Effector memory CD8-positive, alpha-beta T cell (primary cell): ENCODE data around the gene CBFA2T3.

Experiments
- ATAC-seq: fragments of 150-1000 bp; cut with Tn5 transposase; replicated peaks from 2 replicates; pipeline ENCODE4 v1.10.0; 2021; ENCODE audit warnings: mild to moderate bottlenecking, moderate library complexity
- DNase-seq, 3 experiments: peaks; one replicate each; pipeline ENCODE4 v3.0.0; 2021
- H3K27ac Mint-ChIP-seq, 2 donors: one replicate each; pipeline ENCODE4 v1.8.0; 2022; ENCODE audit warnings: mild to moderate bottlenecking in 2 of 2, mixed read lengths in 2 of 2, moderate library complexity in 2 of 2
- H3K27me3 Mint-ChIP-seq, 2 donors: one replicate each; pipeline ENCODE4 v1.8.0; 2022; ENCODE audit warnings: mixed read lengths in 2 of 2
- H3K36me3 Mint-ChIP-seq: one replicate; pipeline ENCODE4 v1.8.0; 2022; ENCODE audit warnings: mild to moderate bottlenecking, moderate library complexity, mixed read lengths; ENCODE audit not compliant: insufficient read depth
- H3K4me1 Mint-ChIP-seq, 2 donors: one replicate each; pipeline ENCODE4 v1.8.0; 2022; ENCODE audit warnings: low read depth in 2 of 2, mixed read lengths in 2 of 2
- H3K4me3 Mint-ChIP-seq, 2 donors: one replicate each; pipeline ENCODE4 v1.8.0; 2022; ENCODE audit warnings: mild to moderate bottlenecking in 2 of 2, mixed read lengths in 2 of 2, moderate library complexity in 2 of 2
- H3K9me3 Mint-ChIP-seq, 2 donors: one replicate each; pipeline ENCODE4 v1.8.0; 2022; ENCODE audit warnings: mixed read lengths in 2 of 2

Gene CBFA2T3

GRCh38 chr16:88914750-88915368 is 62.1 kb downstream of the CBFA2T3 start:
- DNase-seq: no peak
- no peak for ATAC-seq
- no peaks in the 10 kb centered on the region for H3K36me3 Mint-ChIP-seq
- H3K4me1 Mint-ChIP-seq: no peaks in the 10 kb centered on the region
- no peak overlapping the region for H3K4me3 Mint-ChIP-seq
- peaks cover 13 to 37% of the 10 kb centered on the region in 2 donors for H3K27me3 Mint-ChIP-seq
- H3K27ac Mint-ChIP-seq: no peak overlapping the region
- H3K9me3 Mint-ChIP-seq: no peaks in the 10 kb centered on the region

- ATAC-seq (no peak), DNase-seq (no peak)
- H3K9me3 Mint-ChIP-seq: no peaks in the 10 kb centered on the region
- peaks cover 9 to 40% of the 10 kb centered on the region in 2 donors for H3K27me3 Mint-ChIP-seq
- H3K27ac Mint-ChIP-seq: peak overlapping the region in 1 of 2 donors; percentile 35
- H3K4me3 Mint-ChIP-seq: no peak overlapping the region
- H3K36me3 Mint-ChIP-seq: no peaks in the 10 kb centered on the region
- H3K4me1 Mint-ChIP-seq: no peaks in the 10 kb centered on the region
Observed at GRCh38 chr16:88913870-88914269, 63.1 kb downstream of the CBFA2T3 start.

DNA sequence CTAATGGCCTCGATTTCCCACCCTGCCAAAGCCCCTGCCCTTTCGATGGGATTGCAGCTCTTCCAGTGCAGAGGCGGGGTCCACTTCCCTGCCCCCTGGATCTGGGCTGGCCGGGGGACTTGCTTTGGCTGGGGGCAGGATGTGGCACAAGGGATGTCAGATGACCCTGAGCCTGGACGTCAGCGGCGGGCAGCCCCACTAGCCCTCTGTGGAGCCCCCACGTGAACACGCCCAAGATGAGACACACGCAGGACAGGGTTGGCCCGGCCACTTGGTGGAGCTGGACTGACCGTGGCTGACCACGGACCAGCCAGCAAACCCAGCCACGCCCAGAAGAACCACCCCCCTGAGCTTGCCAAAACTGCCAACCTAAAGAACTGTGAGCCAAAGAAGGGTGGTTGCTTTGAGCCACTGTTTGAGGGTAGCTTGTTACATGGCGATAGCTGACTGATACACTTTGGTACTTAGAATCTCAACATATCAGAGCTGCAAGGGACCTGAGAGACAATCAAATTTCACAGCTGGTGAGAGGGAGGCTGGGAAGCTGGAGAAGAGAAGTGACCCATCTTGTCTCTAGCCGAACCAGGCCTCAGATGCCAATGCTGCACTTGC is 63.9 kb downstream of the CBFA2T3 start:
- no peaks in the 10 kb centered on the region for H3K9me3 Mint-ChIP-seq
- DNase-seq (no peak), ATAC-seq (no peak)
- peaks cover 7 to 40% of the 10 kb centered on the region in 2 donors for H3K27me3 Mint-ChIP-seq
- no peaks in the 10 kb centered on the region for H3K36me3 Mint-ChIP-seq
- H3K4me3 Mint-ChIP-seq: no peak overlapping the region
- no peaks in the 10 kb centered on the region for H3K4me1 Mint-ChIP-seq
- H3K27ac Mint-ChIP-seq: no peak overlapping the region

DNA sequence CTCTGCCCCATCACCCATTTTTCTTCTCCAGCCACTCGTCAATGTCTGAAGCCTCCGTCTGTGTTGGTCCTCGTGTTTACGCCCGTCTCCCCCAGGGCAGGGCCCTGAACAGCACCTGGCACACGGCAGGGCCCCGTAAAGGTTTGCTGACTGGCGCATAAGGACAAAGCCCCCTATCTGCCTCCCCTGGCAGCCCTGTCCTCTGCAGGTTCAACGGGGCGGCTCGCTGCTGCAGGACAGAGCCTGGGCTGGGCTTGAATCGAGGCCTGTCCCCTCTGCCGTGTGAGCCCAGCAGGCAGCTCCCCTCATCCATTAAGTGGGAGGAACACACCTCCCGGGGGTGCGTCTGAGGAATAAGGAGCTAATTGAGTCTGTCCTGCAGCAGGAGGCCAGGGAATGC is 64.5 kb downstream of the CBFA2T3 start:
- DNase-seq: no peak
- Mint-ChIP-seq H3K27me3 (peaks cover 7 to 40% of the 10 kb centered on the region in 2 donors), H3K27ac (no peak overlapping the region), H3K4me3 (no peak overlapping the region), H3K36me3 (no peaks in the 10 kb centered on the region), H3K4me1 (no peaks in the 10 kb centered on the region), H3K9me3 (no peaks in the 10 kb centered on the region)
- no peak for ATAC-seq

GRCh38 chr16:88911946-88912310 is 65.1 kb downstream of the CBFA2T3 start:
- Mint-ChIP-seq H3K27ac (no peak overlapping the region), H3K9me3 (no peaks in the 10 kb centered on the region), H3K27me3 (peaks cover 7 to 40% of the 10 kb centered on the region in 2 donors), H3K4me3 (no peak overlapping the region), H3K36me3 (no peaks in the 10 kb centered on the region), H3K4me1 (no peaks in the 10 kb centered on the region)
- ATAC-seq (no peak), DNase-seq (no peak)

DNA sequence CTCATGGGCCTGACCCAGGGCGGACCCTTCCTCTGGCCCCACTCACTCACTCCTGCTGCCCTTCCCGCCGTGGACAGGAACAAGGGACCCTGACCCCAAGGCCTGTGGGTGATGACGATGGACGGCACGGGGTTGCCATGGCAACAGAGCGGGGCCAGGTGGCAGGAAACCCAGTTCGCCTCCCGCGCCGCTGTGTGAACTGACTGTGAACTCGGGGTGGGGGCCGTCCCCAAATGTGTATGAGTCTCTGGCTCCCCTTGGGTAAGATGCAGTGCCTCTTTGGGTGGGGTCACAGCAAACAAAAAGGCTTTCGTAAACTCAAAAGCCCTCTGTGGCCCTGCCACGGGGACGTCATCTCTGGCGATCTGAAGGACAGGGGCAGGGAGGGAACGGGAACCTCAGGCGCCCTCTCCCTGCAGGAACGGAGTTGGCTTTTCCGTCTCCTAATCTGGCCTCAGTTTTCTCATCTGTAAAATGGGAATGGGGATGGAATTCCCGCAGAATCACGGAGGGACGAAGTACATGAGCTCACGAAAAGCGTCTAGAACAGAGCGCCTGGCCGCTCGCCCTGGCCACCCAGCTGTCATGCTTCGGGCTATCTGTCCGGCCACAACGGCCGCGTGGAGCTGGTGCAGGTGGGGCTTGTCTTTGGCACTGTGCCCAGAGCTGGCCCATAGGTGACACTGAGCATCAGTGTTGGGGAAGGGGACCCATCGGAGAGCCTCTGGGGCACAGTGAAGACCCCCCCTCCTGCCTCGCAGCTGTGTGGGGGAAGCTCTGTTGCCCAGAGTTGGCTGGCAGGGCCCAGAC is 65.7 kb downstream of the CBFA2T3 start:
- ATAC-seq (no peak), DNase-seq (no peak)
- H3K4me3 Mint-ChIP-seq: no peak overlapping the region
- H3K4me1 Mint-ChIP-seq: peaks cover 0 to 1% of the 10 kb centered on the region in 2 donors
- peaks cover 7 to 40% of the 10 kb centered on the region in 2 donors for H3K27me3 Mint-ChIP-seq
- no peaks in the 10 kb centered on the region for H3K36me3 Mint-ChIP-seq
- no peak overlapping the region for H3K27ac Mint-ChIP-seq
- no peaks in the 10 kb centered on the region for H3K9me3 Mint-ChIP-seq

DNA sequence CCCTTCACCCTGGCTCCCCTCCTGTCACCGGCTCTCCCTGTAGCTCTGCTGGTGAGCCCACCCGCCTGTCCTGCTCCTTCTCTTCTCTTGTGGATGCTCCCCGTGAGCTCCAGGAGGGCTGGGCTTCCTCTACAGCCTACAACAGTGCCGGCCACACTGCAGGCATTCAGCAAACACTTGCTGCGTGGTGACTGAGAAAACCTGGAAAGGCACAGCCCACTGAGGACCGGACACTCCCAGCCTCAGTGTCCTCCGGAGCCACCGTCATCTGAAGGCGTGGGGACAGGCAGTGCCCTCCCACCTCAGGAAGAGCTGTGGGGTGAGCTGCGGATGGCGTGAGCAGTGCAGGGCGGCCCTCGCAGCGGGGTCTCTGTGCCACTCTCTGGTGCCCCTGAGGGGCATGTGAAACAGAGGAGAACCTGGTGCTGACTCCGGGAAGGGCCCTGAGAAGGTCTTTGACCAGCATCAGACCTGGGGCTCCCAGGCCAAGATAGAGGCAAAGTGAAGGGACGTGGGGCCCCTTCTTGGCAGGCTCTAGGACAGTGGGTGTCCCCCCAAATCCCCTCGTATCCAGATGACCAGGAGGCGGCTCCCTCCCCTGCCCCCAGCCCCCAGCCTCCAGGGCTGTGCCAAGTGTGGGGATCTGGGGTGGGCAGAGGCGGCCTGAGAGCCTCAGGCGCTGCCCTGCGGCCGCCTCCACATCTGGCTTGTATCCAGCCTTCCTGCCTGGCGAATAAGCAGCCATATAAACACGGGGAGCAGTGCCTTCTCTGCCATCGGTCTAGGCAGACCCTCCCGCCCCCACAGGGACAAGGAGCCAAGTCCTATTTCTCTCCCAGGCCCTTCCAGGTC is 66.5 kb downstream of the CBFA2T3 start:
- DNase-seq: no peak
- no peak overlapping the region for H3K4me3 Mint-ChIP-seq
- ATAC-seq: no peak
- H3K9me3 Mint-ChIP-seq: no peaks in the 10 kb centered on the region
- H3K27me3 Mint-ChIP-seq: peaks cover 7 to 40% of the 10 kb centered on the region in 2 donors
- H3K36me3 Mint-ChIP-seq: no peaks in the 10 kb centered on the region
- H3K27ac Mint-ChIP-seq: no peak overlapping the region
- H3K4me1 Mint-ChIP-seq: peaks cover 2 to 4% of the 10 kb centered on the region in 2 donors

- Mint-ChIP-seq H3K27me3 (peaks cover 7 to 40% of the 10 kb centered on the region in 2 donors), H3K27ac (no peak overlapping the region)
- no peak for ATAC-seq
Observed at GRCh38 chr16:88909431-88910210, 67.4 kb downstream of the CBFA2T3 start.

DNA sequence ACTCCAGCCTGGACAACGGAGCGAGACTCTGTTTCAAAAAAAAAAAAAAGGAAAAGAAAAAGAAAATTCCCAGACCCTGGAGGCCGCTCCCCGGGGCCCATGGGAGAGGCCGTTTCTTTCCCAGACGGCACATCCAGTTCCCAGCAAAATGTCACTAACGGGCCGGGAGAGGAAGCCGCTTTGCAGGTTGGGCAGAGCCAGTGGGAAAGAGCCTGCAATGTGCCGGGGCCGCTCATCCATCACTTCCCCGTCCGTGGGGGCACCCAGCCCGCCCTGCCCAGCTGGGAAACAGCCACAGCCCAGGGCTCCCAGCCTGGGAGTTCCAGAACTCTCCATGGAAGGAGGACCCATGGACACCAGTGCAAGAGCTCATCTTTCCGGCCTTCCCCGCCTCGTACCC is 68.7 kb downstream of the CBFA2T3 start:
- no peak overlapping the region for H3K27ac Mint-ChIP-seq
- ATAC-seq (no peak), DNase-seq (no peak)
- no peaks in the 10 kb centered on the region for H3K36me3 Mint-ChIP-seq
- peaks cover 7 to 32% of the 10 kb centered on the region in 2 donors for H3K27me3 Mint-ChIP-seq
- no peak overlapping the region for H3K4me3 Mint-ChIP-seq
- H3K9me3 Mint-ChIP-seq: no peaks in the 10 kb centered on the region
- peaks cover 2 to 4% of the 10 kb centered on the region in 2 donors for H3K4me1 Mint-ChIP-seq

More at GRCh38 chr16:88909431-88910210, 67.4 kb downstream of the CBFA2T3 start:
- Mint-ChIP-seq H3K9me3 (no peaks in the 10 kb centered on the region), H3K36me3 (no peaks in the 10 kb centered on the region), H3K4me3 (no peak overlapping the region), H3K4me1 (peaks cover 2 to 4% of the 10 kb centered on the region in 2 donors)
- DNase-seq: no peak

DNA sequence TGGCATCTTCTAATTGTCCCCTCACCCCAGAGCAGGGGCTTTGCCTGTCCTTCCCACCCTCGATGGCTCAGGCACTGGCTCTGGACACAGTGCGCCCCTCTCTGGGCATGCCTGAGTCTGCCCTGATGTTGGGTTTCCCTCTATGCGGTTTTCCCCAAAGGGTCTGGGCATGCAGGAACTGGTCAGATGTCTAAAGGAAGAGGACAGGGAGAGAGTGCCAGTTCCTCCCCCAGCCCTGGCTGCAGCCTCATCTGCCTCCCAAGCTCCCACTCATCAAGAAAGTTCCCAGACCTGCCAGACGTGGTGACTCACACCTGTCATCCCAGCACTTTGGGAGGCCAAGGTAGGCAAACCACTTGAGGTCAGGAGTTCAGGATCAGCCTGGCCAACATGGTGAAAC is 69.2 kb downstream of the CBFA2T3 start:
- no peak overlapping the region for H3K4me3 Mint-ChIP-seq
- no peaks in the 10 kb centered on the region for H3K9me3 Mint-ChIP-seq
- H3K27me3 Mint-ChIP-seq: peaks cover 7 to 34% of the 10 kb centered on the region in 2 donors
- no peak for ATAC-seq
- H3K4me1 Mint-ChIP-seq: peaks cover 4% of the 10 kb centered on the region in 2 donors
- no peaks in the 10 kb centered on the region for H3K36me3 Mint-ChIP-seq
- no peak overlapping the region for H3K27ac Mint-ChIP-seq
- DNase-seq: no peak

DNA sequence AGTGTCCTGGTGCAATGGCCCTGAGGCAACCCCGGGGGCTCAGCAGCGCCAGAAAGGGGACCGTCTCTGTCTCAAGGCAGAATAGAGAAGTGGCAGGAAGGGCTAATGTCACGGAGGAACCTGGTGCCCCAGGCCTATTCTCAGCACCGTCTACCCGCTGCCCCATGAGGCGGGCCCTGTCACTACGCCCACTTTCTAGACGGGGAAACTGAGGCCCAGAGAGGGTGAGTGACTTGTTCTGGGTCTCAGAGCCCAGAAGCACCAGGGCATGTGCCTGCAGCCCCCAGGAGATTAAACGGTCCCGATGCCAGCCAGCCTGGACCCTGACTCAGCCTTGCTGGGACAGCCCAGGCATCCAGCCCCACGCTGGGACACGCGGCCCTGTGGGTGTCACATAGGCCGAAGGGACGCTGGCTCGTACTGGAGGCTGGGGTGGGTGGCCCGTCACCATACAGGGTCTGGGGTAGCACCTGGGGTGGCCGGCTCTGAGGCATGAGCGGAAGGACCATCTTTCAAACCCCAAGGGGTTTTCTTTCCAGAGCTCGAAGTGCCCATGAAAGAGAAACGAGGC is 70.4 kb downstream of the CBFA2T3 start:
- ATAC-seq (no peak), DNase-seq (no peak)
- H3K36me3 Mint-ChIP-seq: no peaks in the 10 kb centered on the region
- no peak overlapping the region for H3K27ac Mint-ChIP-seq
- H3K4me3 Mint-ChIP-seq: no peak overlapping the region
- H3K9me3 Mint-ChIP-seq: no peaks in the 10 kb centered on the region
- H3K27me3 Mint-ChIP-seq: peaks cover 7 to 26% of the 10 kb centered on the region in 2 donors
- H3K4me1 Mint-ChIP-seq: peaks cover 4 to 5% of the 10 kb centered on the region in 2 donors

DNA sequence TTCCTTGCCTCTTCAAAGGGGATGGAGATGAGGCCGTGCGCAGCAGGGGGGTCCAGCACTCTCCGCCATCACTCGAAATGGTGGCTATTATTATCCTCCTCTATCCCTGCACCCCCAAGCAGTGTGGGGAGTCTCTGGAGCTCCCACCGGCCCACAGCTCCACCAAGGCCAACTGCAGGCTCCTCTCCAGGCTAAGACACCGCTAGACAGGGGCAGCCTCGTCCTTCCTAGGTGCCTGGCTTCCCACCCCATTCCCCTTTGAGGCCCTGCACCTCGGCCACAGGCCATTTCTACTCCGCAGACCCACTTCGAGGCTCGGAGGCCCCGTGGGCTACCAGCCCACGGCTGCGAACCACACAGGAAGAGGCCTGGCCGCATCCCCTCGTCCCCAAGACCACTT is 71.0 kb downstream of the CBFA2T3 start:
- H3K27ac Mint-ChIP-seq: no peak overlapping the region

More for the DNA sequence above, 71.0 kb downstream of the CBFA2T3 start:
- Mint-ChIP-seq H3K4me1 (peaks cover 4 to 5% of the 10 kb centered on the region in 2 donors), H3K27me3 (peaks cover 7 to 20% of the 10 kb centered on the region in 2 donors), H3K4me3 (no peak overlapping the region), H3K9me3 (no peaks in the 10 kb centered on the region), H3K36me3 (no peaks in the 10 kb centered on the region)
- DNase-seq (no peak), ATAC-seq (no peak)
